H9 (cell line): ENCODE measurements around the gene PRSS8. TPM values are rescaled to one million over a fixed set of nuclear protein-coding genes. Genes with fewer than 3 reads are reported as not detected.

ENCODE experiments used
- DNase-seq: peaks from one replicate; pipeline ENCODE4 v3.0.0-alpha.2; 2017
- H2AFZ ChIP-seq: one replicate; pipeline ENCODE4 v1.6.1; 2013; ENCODE audit warnings: mild to moderate bottlenecking, low read length, control low read depth, moderate library complexity
- H2AK5ac ChIP-seq: 2 replicates; pipeline ENCODE4 v1.6.1; 2013; ENCODE audit warnings: low read length, control low read depth, mixed read lengths; ENCODE audit not compliant: insufficient read length
- H2BK120ac ChIP-seq: one replicate; pipeline ENCODE4 v1.6.1; 2013; ENCODE audit warnings: low read depth, mild to moderate bottlenecking, low read length, control low read depth, inconsistent platforms; ENCODE audit not compliant: poor library complexity, severe bottlenecking
- H2BK12ac ChIP-seq: 2 replicates; pipeline ENCODE4 v1.6.1; 2013; ENCODE audit warnings: low read length, control low read depth, mixed read lengths, low read depth; ENCODE audit not compliant: insufficient read length
- H2BK15ac ChIP-seq: 2 replicates; pipeline ENCODE4 v1.6.1; 2013; ENCODE audit warnings: low read depth, low read length, control low read depth
- H2BK20ac ChIP-seq: one replicate; pipeline ENCODE4 v1.6.1; 2013; ENCODE audit warnings: low read depth, mild to moderate bottlenecking, low read length, control low read depth, inconsistent platforms; ENCODE audit not compliant: poor library complexity, severe bottlenecking
- H2BK5ac ChIP-seq: 2 replicates; pipeline ENCODE4 v1.6.1; 2013; ENCODE audit warnings: low read length, control low read depth, mixed read lengths; ENCODE audit not compliant: insufficient read length
- H3K14ac ChIP-seq: 2 replicates; pipeline ENCODE4 v1.6.1; 2013; ENCODE audit warnings: low read length, control low read depth; ENCODE audit not compliant: insufficient read depth
- H3K18ac ChIP-seq: 2 replicates; pipeline ENCODE4 v1.6.1; 2013; ENCODE audit warnings: low read depth, mild to moderate bottlenecking, mixed read lengths, low read length, control low read depth; ENCODE audit not compliant: insufficient read length
- H3K23ac ChIP-seq: 2 replicates; pipeline ENCODE4 v1.6.1; 2013; ENCODE audit warnings: low read length, control low read depth, mixed read lengths, low read depth; ENCODE audit not compliant: insufficient read length
- H3K23me2 ChIP-seq: 2 replicates; pipeline ENCODE4 v1.6.1; 2013; ENCODE audit warnings: low read depth, mild to moderate bottlenecking, mixed read lengths, low read length, control low read depth; ENCODE audit not compliant: insufficient read length, poor library complexity, severe bottlenecking
- H3K27ac ChIP-seq: 2 replicates; pipeline ENCODE4 v1.5.1; 2013; ENCODE audit warnings: low read length, control low read depth, mixed read lengths, low read depth; ENCODE audit not compliant: insufficient read length
- H3K27me3 ChIP-seq: 2 replicates; pipeline ENCODE4 v1.6.1; 2013; ENCODE audit warnings: low read length, control low read depth, inconsistent platforms; ENCODE audit not compliant: insufficient read depth
- H3K4ac ChIP-seq: 2 replicates; pipeline ENCODE4 v1.6.1; 2013; ENCODE audit warnings: low read depth, mild to moderate bottlenecking, control low read depth, inconsistent platforms, low read length, moderate library complexity
- H3K4me1 ChIP-seq: 2 replicates; pipeline ENCODE4 v1.6.1; 2013; ENCODE audit warnings: low read length, control low read depth, inconsistent platforms; ENCODE audit not compliant: insufficient read depth
- H3K4me2 ChIP-seq: 2 replicates; pipeline ENCODE4 v1.6.1; 2013; ENCODE audit warnings: low read length, control low read depth, mixed read lengths; ENCODE audit not compliant: insufficient read length, insufficient read depth
- H3K56ac ChIP-seq: 2 replicates; pipeline ENCODE4 v1.6.1; 2013; ENCODE audit warnings: low read depth, mild to moderate bottlenecking, mixed read lengths, low read length, control low read depth; ENCODE audit not compliant: insufficient read length
- H3K79me1 ChIP-seq: 2 replicates; pipeline ENCODE4 v1.6.1; 2013; ENCODE audit warnings: low read depth, mild to moderate bottlenecking, moderate library complexity, low read length, control low read depth, inconsistent platforms; ENCODE audit not compliant: insufficient read depth, poor library complexity, severe bottlenecking
- H3K79me2 ChIP-seq: 2 replicates; pipeline ENCODE4 v1.6.1; 2013; ENCODE audit warnings: low read length, control low read depth, inconsistent platforms; ENCODE audit not compliant: insufficient read depth
- H3K9ac ChIP-seq: 2 replicates; pipeline ENCODE4 v1.6.1; 2013; ENCODE audit warnings: low read length, control low read depth, mixed read lengths; ENCODE audit not compliant: insufficient read length; ENCODE audit errors: extremely low read depth
- H3K9me3 ChIP-seq: one replicate; pipeline ENCODE4 v1.6.1; 2013; ENCODE audit warnings: low read depth, low read length, inconsistent platforms; ENCODE audit not compliant: control insufficient read depth
- H3T11ph ChIP-seq: one replicate; pipeline ENCODE4 v1.6.1; 2013; ENCODE audit warnings: mild to moderate bottlenecking, low read length, control low read depth, inconsistent platforms
- H4K20me1 ChIP-seq: one replicate; pipeline ENCODE4 v1.6.1; 2013; ENCODE audit not compliant: control insufficient read depth, insufficient read length, insufficient read depth
- H4K5ac ChIP-seq: 2 replicates; pipeline ENCODE4 v1.6.1; 2013; ENCODE audit warnings: low read depth, mild to moderate bottlenecking, mixed read lengths, low read length, control low read depth; ENCODE audit not compliant: insufficient read length
- H4K8ac ChIP-seq: replicated peaks from 2 replicates; pipeline ENCODE4 v1.6.1; 2013; ENCODE audit warnings: low read length, control low read depth, mixed read lengths, low read depth; ENCODE audit not compliant: insufficient read length
- H4K91ac ChIP-seq: 2 replicates; pipeline ENCODE4 v1.6.1; 2013; ENCODE audit warnings: low read depth, mild to moderate bottlenecking, moderate library complexity, mixed read lengths, low read length, control low read depth; ENCODE audit not compliant: insufficient read length
- H3K27ac Mint-ChIP-seq, 3 experiments: 2 replicates in 2 of 3; 3 replicates in 1 of 3; pipeline ENCODE4 v1.8.0; 2020 to 2021; ENCODE audit warnings: mixed read lengths in 3 of 3, mild to moderate bottlenecking in 1 of 3, moderate library complexity in 1 of 3
- H3K27me3 Mint-ChIP-seq: 2 replicates; pipeline ENCODE4 v1.8.0; 2021; ENCODE audit warnings: low read depth, mild to moderate bottlenecking, moderate library complexity, mixed read lengths
- H3K36me3 Mint-ChIP-seq, 3 experiments: 2 replicates in 2 of 3; 3 replicates in 1 of 3; pipeline ENCODE4 v1.8.0; 2020 to 2021; ENCODE audit warnings: low read depth in 3 of 3, mixed read lengths in 3 of 3; ENCODE audit not compliant: insufficient read depth in 1 of 3
- H3K4me1 Mint-ChIP-seq, 2 experiments: 2 replicates each; pipeline ENCODE4 v1.8.0; 2020; ENCODE audit warnings: mixed read lengths in 2 of 2
- H3K4me3 Mint-ChIP-seq, 2 experiments: 2 replicates in 1 of 2; 3 replicates in 1 of 2; pipeline ENCODE4 v1.8.0; 2020 to 2021; ENCODE audit warnings: mild to moderate bottlenecking in 2 of 2, mixed read lengths in 2 of 2, moderate library complexity in 1 of 2
- H3K9me3 Mint-ChIP-seq, 2 experiments: 2 replicates in 1 of 2; 3 replicates in 1 of 2; pipeline ENCODE4 v1.8.0; 2020; ENCODE audit warnings: mild to moderate bottlenecking in 2 of 2, mixed read lengths in 2 of 2, moderate library complexity in 1 of 2
- WGBS: extraction: QIAGEN DNeasy Blood & Tissue Kit; methylation state at CpG from one replicate; pipeline ENCODE4 v1.1.7; 2013; ENCODE audit warnings: missing lambda C conversion rate, low lambda C conversion rate, mixed read lengths; ENCODE audit not compliant: insufficient read length; ENCODE audit errors: extremely low coverage; 5-methylcytosine and 5-hydroxymethylcytosine counted together
- total RNA-seq: library from RNA; stranded (reverse); gene quantifications from 2 replicates; pipeline ENCODE4 v1.2.1, GENCODE V29; 2021
- TF ChIP-seq, protein P1 (sequence below): fragments of 200-600 bp; sonication (generic); conservative IDR thresholded peaks from 3 replicates; pipeline ENCODE4 v1.8.0; 2021; ENCODE audit warnings: antibody characterized with exemption, mild to moderate bottlenecking

The PRSS8 gene
- total RNA-seq, 1 experiment from 2014 or later: 64.0 TPM

DNA sequence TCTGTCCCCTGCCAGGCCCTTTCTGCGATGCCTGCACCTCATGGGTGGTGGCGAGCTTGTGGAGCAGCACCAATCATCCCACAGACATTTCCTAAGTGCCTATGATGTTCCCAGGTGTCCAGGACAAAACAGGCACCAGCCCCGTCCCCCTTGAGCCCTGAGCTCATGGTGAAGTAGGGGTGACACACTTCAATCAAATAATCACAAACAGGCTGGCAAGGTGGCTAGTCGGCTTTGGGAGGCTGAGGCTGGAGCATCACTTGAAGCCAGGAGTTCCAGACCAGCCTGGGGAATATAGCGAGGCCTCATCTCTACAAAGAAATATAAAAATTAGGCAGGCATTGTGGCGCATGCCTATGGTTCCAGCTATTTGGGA lies 748 bp upstream of the PRSS8 start:
- Mint-ChIP-seq H3K4me3 (peak overlapping the region; percentile 81 to 92), H3K9me3 (no peaks in the 10 kb centered on the region; a peak in 1 of 5 replicates), H3K36me3 (peaks cover 21 to 26% (median 24%) of the 10 kb centered on the region in 3 experiments), H3K27me3 (no peaks in the 10 kb centered on the region), H3K4me1 (peaks cover 52 to 65% of the 10 kb centered on the region in 2 experiments), H3K27ac (no peak overlapping the region)
- no peak for DNase-seq
- H3K27ac ChIP-seq: no peak overlapping the region
- no peak overlapping the region for H2BK5ac ChIP-seq
- H2AK5ac ChIP-seq: no peak overlapping the region
- TF ChIP-seq, protein P1, sequence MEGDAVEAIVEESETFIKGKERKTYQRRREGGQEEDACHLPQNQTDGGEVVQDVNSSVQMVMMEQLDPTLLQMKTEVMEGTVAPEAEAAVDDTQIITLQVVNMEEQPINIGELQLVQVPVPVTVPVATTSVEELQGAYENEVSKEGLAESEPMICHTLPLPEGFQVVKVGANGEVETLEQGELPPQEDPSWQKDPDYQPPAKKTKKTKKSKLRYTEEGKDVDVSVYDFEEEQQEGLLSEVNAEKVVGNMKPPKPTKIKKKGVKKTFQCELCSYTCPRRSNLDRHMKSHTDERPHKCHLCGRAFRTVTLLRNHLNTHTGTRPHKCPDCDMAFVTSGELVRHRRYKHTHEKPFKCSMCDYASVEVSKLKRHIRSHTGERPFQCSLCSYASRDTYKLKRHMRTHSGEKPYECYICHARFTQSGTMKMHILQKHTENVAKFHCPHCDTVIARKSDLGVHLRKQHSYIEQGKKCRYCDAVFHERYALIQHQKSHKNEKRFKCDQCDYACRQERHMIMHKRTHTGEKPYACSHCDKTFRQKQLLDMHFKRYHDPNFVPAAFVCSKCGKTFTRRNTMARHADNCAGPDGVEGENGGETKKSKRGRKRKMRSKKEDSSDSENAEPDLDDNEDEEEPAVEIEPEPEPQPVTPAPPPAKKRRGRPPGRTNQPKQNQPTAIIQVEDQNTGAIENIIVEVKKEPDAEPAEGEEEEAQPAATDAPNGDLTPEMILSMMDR: no peak
- no peak overlapping the region for H3K23ac ChIP-seq
- H3K79me1 ChIP-seq: peaks cover 5% of the 10 kb centered on the region
- H4K8ac ChIP-seq: no peak overlapping the region
- no peak overlapping the region for H3K4ac ChIP-seq
- H2BK20ac ChIP-seq: no peak overlapping the region
- H3K4me1 ChIP-seq: peaks cover 14% of the 10 kb centered on the region; the same call in 1 of the 2 replicates
- H3K18ac ChIP-seq: no peak overlapping the region
- H2BK12ac ChIP-seq: no peak overlapping the region
- no peak overlapping the region for H3K56ac ChIP-seq
- no peak overlapping the region for H2BK120ac ChIP-seq
- no peak overlapping the region for H3K9ac ChIP-seq
- no peak overlapping the region for H2BK15ac ChIP-seq
- no peaks in the 10 kb centered on the region for H3K9me3 ChIP-seq
- no peaks in the 10 kb centered on the region for H4K20me1 ChIP-seq
- H3K79me2 ChIP-seq: peaks cover 4% of the 10 kb centered on the region; the same call in 1 of the 2 replicates
- no peak overlapping the region for H4K91ac ChIP-seq
- H3K23me2 ChIP-seq: peaks cover 5% of the 10 kb centered on the region
- no peaks in the 10 kb centered on the region for H3K27me3 ChIP-seq
- H3K14ac ChIP-seq: no peak overlapping the region
- no CpG with 5 or more reads among the region's 6 CpGs for WGBS
- no peak overlapping the region for H3T11ph ChIP-seq
- H4K5ac ChIP-seq: no peak overlapping the region
- H2AFZ ChIP-seq: no peak overlapping the region
- H3K4me2 ChIP-seq: no peak overlapping the region
